ENCODE data around the gene ATF4. TPM values are rescaled to one million over a fixed set of nuclear protein-coding genes. Genes with fewer than 3 reads are reported as not detected.
A peak's percentile ranks its signal among the peaks of the same experiment; 100 is the strongest.

Gene ATF4, protein sequence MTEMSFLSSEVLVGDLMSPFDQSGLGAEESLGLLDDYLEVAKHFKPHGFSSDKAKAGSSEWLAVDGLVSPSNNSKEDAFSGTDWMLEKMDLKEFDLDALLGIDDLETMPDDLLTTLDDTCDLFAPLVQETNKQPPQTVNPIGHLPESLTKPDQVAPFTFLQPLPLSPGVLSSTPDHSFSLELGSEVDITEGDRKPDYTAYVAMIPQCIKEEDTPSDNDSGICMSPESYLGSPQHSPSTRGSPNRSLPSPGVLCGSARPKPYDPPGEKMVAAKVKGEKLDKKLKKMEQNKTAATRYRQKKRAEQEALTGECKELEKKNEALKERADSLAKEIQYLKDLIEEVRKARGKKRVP
- 125 TPM for total RNA-seq

DNA sequence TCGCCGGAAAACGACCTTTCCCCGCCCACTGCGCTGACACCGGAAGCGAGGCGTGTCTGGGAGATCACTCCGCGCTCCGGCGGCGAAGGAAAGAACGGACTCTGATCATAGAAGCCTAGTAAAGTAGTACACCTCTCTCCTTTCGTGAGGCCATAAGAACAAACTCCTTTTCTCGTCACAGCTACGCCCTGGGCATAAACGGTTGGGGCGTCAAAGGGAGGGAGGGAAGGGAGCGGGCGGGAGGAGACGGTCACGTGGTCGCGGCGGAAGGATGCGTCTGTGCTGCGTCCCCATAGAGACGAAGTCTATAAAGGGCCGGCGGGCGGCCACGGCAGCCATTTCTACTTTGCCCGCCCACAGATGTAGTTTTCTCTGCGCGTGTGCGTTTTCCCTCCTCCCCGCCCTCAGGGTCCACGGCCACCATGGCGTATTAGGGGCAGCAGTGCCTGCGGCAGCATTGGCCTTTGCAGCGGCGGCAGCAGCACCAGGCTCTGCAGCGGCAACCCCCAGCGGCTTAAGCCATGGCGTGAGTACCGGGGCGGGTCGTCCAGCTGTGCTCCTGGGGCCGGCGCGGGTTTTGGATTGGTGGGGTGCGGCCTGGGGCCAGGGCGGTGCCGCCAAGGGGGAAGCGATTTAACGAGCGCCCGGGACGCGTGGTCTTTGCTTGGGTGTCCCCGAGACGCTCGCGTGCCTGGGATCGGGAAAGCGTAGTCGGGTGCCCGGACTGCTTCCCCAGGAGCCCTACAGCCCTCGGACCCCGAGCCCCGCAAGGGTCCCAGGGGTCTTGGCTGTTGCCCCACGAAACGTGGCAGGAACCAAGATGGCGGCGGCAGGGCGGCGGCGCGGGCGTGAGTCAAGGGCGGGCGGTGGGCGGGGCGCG lies at the start of gene ATF4:
TSS of gene ATF4 (plus strand) at position 337 of the 880 bp plus-strand sequence. CDS start 884 bp downstream, outside the sequence.
- DNase-seq, result peak; percentile 99

DNA sequence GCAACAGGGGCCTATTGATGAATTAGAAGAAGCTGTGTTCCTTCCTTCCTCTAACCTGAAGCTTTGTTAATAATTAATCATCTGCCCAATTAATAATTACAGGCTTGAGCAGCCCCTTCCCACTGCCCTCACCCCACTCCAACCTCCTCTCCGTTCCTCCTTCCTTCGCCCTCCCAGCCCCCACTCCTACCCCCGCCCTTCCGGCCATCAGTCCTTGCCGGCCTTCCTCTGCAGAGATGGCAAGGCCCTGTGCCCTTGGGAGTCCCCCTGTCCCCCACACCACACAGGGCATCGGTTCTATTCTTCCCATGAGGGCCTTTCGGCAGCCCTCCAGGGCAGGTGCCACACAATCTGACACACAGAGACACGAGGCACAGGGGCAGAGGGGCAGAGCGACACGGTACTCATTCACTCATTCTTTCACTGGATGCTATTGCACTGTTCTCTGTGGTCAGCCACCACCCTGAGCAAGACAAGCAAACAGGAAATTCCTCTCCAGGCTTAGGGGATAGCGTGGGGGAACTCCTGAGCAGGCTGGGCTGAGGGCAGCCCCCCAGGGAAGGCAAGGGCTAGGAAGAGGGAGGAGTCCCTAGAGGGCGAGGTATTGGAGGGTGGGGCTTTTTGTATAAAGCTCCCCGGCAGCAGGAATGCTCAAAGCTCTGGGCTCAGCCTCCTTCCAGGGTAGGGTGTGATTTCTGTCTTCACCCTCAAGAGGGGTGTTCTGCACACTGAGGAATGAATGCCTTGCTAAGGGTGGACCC lies 48.8 kb upstream of the ATF4 start:
- no peak for DNase-seq

DNA sequence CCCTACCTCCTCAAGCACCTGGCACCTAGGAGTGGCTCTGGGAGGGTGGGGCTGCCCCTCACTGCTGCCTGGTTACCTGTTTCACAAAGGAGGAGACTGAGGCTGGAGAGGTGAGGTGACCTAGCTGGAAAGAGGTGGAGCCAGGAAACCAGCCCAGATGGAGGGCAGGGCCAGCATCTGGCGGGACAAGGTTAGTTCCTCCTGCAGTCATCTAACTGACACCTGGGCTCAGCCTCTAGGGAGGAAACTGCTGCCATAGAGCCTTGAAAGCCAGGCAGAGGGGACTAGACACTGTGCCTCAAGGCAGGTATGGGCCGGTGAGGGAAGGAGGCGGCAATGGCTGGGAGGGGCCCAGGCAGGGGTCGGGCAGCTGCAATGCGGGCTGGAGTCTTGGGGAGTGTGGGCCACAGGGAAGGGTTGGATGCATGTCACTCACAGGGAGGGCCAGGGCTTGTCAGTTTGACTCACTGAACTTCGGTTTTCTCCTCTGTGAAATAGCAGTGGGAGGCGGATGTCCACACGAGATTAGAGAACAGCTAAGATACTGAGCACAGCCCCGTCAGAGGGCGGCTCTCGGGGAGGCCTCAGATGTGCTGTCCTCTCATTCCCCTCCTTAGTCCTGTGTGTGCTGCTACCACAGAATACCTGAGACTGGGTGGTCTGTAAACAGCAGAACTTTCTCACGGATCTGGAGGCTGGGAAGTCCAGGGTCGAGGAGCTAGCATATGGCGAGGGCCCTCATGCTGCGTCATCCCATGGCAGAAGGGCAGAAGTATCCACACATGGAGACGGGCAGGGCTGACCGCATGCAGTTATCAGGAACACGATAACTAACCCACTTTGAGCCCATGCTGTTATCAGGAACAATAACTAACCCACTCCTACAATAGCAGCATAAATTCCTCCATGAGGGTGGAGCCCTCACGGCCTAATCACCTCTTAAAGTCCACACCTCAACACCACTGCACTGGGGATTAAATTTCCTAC lies 47.5 kb upstream of the ATF4 start:
- DNase-seq, result no peak

DNA sequence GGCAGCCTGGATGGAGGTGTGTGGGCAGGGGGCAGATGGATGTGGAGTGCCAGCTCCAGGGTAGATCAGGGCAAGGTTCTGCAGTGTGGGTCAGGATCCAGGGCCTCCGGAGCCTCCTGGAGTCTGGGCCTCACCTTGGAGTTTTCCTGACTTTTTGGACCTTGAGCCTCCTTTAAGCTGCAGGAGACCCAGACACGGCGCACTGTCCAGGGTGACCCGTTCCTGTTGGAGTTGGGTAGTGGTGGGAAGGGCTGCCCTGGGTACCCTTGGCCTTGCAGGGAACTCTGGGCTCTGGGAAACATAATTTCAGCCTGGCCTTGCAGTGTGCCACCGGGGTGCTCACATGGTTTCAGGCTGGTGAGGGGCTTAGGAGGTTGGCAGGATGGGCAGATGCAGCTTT lies 46.5 kb upstream of the ATF4 start:
- DNase-seq, result no peak

DNA sequence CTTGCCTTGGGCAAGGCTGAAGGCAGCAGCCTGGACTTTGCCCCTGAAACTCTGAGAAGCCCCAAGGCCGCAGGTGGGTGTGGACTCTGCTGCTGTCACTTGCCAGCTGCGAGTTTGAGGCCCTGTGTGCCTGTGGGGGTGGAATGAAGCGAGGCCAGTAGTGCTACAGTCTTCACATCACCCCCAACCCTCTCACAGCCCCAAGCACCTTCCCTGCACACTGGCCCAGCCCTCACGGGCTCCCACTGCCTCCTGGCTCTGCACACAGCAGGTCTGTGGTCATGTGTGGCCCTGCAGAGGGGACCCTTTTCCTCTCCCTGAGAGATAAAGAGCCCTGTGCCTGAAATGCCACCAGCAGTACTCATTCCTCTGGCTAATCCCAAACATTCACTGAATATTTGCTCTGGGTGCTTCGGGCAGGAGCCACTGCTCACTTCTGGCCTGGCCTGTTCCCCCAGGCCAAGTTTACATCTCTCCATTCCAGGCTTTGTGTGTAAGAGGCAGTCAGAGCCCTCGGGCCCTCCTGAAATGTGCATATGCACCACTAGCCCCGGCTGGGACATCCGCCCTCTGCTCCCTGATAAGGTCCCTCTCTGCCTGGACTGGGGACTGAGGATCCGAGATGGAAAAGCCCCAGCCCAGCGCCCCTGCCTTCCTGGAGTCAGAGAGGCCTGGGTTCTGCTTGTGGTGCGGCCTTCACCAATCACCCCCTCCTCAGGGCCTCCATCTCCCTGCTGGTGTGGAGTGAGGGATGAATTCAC lies 45.8 kb upstream of the ATF4 start:
- DNase-seq, result no peak

DNA sequence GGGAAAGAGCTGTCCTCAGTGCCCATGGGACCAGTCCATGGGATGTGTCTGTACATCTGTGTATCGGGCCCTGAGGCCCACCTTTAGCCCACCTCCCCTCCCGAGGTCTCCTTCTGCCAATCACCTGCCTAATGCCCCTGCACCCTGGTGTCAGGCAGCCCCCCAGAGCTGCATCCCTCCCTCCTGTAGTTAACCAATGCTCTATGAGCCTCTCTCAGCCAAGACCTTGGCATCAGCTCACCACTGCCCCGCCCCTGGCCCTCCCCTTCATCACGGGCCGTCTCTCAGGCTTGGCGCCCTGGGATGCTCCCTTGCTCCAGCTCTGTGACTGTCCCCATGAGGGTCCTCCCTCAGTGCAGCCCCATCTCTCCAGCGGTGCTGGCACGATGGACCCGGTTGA lies 45.0 kb upstream of the ATF4 start:
- DNase-seq, result no peak

DNA sequence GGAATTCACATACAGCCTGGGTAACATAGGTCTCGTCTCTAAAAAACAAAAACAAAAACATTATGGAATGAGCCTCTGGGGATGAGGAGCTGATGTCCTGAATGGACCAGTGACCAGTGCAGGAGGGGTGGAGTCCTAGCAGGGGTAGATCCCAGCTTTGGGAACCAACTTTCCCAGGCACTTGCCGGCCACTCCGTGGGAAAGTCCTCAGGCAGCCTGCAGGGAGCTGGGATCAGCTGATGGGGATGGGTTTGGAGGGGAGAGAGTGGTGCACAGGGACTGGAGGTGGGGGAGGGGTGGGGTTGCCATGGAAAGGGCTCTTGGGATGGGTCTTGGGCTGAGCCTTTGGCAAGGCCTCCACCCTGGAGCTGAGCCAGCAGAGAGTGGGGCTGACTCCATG lies 44.5 kb upstream of the ATF4 start:
- no peak for DNase-seq

DNA sequence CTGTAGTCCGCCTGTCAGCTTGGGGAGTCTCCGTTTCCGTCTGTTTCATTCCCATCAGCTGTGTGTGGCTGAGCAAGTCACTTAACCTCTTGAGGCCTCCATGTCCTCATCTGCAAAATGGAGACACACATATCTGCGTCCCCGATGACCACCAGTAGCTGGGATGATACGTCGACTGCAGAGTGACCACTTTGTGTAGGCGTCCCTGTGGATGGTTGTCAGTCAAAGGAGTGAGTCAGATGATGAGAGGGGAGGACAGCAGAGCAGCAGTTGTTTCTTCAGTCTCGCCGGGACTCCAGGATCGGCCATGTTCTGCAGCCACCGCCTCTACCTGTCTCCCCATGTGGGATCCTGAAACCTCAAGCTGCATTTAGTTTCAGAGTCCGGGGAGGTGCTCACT lies 43.7 kb upstream of the ATF4 start:
- no peak for DNase-seq

DNA sequence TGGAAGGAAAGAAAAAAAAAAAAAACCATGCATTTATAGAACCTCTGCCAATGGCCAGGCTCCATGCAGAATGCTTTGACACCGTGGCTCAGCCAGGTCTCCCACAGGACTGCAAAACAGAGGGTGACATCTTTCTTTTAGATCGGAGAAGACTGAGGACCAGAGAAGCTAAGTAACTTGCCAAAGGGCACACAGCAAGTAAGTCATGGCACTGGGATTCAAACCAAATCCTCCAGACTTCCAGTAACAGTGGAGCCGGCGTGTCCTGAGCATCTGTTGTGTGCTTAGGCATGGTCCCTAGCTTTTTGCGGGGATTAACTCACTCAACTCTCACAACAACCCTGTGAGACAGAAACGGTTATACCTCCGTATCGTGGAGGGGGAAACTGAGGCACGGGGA lies 42.8 kb upstream of the ATF4 start:
- no peak for DNase-seq

DNA sequence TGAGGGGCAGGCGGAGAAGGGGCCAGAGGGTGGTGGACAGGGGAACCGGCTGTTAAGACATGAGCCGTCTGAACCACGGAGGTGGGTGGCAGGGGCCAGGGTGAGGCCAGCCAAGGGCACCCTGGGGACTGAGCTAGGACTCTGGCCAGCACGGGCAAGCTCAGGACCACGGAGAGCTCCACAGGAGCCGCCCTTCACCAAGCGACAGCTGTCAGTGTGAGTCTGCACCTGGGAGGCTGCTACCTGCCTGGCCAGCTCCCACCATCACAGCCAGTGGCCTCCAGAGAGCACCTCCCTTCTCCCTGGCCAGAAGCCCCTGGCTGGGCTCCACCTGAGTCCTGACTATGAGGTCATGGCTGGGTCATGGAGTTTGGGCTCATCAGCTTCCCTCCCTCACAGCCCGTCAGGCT lies 41.9 kb upstream of the ATF4 start:
- DNase-seq, result no peak

DNA sequence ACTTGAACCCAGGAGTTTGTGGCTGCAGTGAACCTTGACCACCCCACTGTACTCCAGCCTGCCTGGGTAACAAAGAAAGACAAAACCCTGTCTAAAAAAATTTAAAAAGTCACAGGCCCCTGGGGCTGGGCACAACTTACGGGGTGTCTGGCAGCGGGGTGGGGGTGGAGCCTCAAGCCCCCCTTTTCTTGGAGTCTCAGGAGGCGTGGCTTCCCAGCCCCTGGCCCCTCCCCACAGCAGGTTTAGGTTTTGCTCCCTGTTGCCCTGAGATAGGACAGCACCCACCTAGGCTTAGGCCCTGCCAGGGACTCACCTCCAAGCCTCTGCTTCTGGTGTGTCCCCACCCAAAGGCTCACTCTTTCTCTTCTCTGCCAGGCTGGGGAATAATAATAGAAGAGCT lies 41.1 kb upstream of the ATF4 start:
- DNase-seq, result no peak

DNA sequence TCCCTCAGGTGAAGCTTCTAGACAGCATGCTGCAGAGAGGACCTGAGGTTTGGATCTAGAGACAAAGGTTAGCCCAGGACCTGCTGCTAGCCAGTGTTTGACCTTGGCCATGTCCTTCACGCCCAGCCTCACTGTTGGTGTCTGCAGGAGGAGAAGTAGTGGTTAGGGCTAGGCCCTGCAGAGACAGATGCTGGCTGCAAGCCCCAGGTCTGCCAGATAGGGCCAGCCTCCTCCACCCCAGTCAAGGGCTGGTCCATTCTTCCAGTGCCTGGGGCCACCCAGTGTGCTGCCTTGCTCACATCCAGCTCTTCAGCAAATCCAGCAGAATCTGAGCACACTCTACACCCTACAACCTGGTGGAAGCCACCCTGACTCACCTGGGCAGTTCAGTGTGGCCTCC lies 39.8 kb upstream of the ATF4 start:
- no peak for DNase-seq

DNA sequence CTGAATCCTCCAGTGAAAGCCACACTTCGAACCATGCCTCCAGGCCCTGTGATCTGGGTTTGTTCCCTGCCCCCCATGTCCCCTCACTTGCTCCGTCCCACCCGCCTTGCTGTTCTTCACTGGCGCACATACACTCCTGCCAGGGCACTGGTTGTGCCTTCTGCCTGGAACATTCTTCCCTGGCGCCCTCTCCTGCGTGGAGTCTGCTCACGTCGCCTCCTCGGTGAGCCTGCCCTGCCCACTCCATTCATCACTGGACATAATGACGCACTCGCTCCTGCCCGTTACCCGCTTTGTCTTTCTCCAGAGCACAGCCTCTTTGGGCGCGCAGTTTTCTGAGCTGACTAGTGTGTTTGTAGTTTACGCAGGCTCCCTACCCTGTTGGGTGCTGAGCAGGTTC lies 39.3 kb upstream of the ATF4 start:
- no peak for DNase-seq

DNA sequence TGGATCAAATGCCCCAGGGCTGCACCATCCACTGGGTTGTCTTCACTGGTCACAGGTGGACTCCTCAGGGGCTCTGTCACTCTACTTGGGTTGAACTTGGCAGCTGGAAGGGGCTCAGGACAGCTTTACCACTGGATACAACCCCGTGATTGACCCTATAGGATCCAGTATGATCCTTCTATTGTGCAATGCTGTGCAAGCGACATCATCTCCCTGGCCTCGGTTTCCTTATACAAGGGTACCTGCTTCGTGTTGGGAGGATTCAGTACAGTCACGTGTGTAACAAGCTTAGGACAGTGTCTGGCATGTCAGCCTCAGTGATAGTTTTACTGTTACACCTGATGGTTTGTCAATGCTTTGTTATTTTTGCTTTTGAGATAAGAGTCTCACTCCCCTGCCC lies 38.8 kb upstream of the ATF4 start:
- no peak for DNase-seq

DNA sequence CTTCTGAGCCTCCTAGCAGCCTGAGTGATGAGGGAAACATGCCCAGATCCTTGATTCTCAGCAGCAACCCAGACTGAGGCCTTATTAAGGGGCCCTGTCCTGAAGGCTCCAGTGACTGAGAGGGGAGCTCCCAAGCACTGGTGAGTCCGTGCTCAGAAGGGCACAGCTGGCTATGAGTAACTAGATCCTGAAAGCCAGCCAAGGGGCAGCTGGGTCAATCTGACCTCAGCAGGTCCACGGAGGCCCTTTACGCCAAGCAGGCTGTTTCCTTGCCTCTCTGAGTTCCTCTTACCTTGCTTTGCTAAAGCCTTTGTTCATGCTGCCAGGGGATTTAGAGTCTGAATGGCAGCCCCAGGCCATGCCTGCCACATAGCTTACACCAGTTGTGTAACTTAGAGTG lies 37.6 kb upstream of the ATF4 start:
- no peak for DNase-seq

DNA sequence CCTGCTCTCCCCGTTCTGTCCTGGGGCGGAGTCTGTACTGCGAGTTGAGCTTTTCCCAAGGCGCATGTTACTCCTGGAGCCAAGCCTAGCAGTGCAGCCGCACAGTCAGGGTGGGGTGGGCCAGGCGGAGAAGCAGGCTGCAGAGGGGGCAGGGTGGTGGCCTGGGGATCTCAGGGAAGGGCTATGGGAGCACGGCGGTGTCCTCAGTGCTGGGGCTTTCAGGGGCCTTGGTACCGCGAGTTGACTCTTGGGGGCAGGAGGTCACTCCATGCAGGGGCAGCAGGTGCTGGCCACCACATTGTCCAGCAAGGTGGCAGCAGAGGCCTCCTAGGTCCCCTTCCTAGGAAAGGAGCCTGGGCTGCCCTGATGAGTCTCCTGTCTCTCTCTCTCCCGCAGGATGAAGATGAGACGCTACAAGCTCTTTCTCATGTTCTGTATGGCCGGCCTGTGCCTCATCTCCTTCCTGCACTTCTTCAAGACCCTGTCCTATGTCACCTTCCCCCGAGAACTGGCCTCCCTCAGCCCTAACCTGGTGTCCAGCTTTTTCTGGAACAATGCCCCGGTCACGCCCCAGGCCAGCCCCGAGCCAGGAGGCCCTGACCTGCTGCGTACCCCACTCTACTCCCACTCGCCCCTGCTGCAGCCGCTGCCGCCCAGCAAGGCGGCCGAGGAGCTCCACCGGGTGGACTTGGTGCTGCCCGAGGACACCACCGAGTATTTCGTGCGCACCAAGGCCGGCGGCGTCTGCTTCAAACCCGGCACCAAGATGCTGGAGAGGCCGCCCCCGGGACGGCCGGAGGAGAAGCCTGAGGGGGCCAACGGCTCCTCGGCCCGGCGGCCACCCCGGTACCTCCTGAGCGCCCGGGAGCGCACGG lies 33.2 kb upstream of the ATF4 start:
- DNase-seq, result no peak

DNA sequence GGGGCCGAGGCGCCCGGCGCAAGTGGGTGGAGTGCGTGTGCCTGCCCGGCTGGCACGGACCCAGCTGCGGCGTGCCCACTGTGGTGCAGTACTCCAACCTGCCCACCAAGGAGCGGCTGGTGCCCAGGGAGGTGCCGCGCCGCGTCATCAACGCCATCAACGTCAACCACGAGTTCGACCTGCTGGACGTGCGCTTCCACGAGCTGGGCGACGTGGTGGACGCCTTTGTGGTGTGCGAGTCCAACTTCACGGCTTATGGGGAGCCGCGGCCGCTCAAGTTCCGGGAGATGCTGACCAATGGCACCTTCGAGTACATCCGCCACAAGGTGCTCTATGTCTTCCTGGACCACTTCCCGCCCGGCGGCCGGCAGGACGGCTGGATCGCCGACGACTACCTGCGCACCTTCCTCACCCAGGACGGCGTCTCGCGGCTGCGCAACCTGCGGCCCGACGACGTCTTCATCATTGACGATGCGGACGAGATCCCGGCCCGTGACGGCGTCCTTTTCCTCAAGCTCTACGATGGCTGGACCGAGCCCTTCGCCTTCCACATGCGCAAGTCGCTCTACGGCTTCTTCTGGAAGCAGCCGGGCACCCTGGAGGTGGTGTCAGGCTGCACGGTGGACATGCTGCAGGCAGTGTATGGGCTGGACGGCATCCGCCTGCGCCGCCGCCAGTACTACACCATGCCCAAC lies 32.4 kb upstream of the ATF4 start:
- DNase-seq, result no peak

DNA sequence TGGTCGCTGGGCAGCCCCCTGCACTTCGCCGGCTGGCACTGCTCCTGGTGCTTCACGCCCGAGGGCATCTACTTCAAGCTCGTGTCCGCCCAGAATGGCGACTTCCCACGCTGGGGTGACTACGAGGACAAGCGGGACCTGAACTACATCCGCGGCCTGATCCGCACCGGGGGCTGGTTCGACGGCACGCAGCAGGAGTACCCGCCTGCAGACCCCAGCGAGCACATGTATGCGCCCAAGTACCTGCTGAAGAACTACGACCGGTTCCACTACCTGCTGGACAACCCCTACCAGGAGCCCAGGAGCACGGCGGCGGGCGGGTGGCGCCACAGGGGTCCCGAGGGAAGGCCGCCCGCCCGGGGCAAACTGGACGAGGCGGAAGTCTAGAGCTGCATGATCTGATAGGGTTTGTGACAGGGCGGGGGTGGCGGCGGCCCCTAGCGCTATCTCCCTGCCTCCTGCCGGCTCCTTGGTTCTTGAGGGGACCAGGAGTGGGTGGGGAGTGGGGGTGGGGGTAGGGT lies 31.7 kb upstream of the ATF4 start:
- no peak for DNase-seq
